NB4 (cell line): ENCODE measurements around the gene TPRG1.

ENCODE experiments used
- MYC ChIP-seq: IDR thresholded peaks from 2 replicates; pipeline ENCODE4 v1.6.1; 2011; ENCODE audit warnings: low read depth, low read length
- POLR2A ChIP-seq: IDR thresholded peaks from 2 replicates; pipeline ENCODE4 v1.6.1; 2011; ENCODE audit warnings: mild to moderate bottlenecking; ENCODE audit not compliant: insufficient read length; ENCODE audit errors: extremely low read depth
- TF ChIP-seq, protein P1 (sequence below): IDR thresholded peaks from one replicate; pipeline ENCODE4 v1.5.1; 2012; ENCODE audit warnings: low read depth, low read length
- TF ChIP-seq, protein P2 (sequence below): IDR thresholded peaks from 2 replicates; pipeline ENCODE4 v1.6.1; 2011; ENCODE audit warnings: low read depth, low read length

DNA sequence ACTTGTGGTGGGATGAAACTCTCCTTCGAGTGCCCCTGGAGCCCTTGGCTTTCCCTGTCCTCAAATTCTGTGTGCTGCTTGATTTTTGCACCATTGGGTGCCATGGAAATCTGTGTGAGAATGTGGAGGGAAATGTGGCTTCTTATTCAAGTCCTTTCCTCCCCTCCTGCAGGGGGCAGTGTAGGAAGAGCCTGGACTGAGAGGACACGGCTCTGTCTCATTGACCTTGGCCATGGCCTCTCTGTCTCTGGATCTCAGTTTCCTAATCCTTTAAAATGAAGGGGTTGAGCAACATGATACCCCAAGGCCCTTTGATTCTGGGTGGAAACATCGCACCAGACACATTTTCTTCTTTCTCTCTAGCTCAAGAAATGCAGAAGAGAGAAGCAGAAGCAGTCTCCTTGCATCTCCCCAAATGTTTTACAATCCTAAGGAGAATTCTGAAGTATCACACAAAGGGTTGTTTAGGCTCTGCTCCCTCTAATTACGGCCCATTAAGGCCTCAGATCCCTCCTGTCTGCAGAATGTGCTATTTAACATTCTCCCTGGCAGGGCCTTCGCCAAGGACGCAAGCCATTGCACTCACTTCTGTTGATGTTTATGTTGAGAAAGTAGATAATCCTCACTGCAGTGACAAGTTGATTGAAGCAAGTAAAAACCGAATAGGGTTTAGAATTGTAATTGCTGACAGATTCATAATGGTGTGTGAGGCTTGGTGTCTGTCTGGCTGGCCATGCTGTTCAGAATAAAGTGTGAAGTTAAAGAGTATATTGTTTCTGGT is 169.1 kb downstream of the TPRG1 start:
- TF ChIP-seq, protein P1, sequence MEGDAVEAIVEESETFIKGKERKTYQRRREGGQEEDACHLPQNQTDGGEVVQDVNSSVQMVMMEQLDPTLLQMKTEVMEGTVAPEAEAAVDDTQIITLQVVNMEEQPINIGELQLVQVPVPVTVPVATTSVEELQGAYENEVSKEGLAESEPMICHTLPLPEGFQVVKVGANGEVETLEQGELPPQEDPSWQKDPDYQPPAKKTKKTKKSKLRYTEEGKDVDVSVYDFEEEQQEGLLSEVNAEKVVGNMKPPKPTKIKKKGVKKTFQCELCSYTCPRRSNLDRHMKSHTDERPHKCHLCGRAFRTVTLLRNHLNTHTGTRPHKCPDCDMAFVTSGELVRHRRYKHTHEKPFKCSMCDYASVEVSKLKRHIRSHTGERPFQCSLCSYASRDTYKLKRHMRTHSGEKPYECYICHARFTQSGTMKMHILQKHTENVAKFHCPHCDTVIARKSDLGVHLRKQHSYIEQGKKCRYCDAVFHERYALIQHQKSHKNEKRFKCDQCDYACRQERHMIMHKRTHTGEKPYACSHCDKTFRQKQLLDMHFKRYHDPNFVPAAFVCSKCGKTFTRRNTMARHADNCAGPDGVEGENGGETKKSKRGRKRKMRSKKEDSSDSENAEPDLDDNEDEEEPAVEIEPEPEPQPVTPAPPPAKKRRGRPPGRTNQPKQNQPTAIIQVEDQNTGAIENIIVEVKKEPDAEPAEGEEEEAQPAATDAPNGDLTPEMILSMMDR, result peak; percentile 35
- TF ChIP-seq POLR2A, result no peak
- no peak for TF ChIP-seq MYC
- TF ChIP-seq, protein P2, sequence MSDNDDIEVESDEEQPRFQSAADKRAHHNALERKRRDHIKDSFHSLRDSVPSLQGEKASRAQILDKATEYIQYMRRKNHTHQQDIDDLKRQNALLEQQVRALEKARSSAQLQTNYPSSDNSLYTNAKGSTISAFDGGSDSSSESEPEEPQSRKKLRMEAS, result no peak
